ENCODE measurements around the gene CEP85.

DNA sequence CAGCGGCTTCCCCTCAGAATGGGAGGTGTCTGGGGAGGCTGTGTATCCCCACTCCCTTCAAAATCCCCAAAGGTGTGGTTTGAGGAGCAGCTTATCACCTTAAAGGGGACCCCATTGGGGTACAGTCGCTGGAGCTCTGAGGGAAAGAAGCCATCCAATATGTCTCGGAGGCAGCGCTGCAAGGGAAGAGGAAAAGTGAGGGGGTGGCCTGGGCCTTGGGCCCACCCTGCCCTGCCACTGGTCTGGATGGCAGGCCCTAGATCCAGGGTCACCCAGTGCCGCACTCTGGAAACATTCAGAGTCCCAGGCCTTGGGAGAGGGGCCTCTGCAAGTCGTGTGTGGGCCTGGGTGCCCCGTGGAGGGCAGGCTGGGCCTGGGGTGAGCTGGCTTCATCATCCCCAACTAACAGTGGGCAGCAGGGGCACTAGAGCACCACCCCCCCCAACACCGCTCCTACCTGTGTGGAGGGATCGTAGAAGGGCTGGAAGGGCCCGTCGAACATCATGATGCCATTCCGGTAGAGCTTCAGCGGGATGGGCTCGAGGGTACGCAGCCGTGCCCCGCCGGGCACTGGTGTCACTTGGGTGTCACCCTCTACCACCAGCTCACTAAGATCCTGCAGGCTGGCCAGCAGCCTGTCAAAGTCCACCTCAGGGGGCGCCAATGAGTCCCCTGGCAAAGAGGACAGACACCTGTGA, 51.5 kb downstream of the CEP85 start:
- TF ChIP-seq, protein P1, sequence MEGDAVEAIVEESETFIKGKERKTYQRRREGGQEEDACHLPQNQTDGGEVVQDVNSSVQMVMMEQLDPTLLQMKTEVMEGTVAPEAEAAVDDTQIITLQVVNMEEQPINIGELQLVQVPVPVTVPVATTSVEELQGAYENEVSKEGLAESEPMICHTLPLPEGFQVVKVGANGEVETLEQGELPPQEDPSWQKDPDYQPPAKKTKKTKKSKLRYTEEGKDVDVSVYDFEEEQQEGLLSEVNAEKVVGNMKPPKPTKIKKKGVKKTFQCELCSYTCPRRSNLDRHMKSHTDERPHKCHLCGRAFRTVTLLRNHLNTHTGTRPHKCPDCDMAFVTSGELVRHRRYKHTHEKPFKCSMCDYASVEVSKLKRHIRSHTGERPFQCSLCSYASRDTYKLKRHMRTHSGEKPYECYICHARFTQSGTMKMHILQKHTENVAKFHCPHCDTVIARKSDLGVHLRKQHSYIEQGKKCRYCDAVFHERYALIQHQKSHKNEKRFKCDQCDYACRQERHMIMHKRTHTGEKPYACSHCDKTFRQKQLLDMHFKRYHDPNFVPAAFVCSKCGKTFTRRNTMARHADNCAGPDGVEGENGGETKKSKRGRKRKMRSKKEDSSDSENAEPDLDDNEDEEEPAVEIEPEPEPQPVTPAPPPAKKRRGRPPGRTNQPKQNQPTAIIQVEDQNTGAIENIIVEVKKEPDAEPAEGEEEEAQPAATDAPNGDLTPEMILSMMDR (IDR thresholded peaks at IDR 0.05): no peak
- TF ChIP-seq POLR2AphosphoS5 (IDR thresholded peaks at IDR 0.05): no peak
- no peak for TF ChIP-seq POLR2A (IDR thresholded peaks at IDR 0.05)
